K562 (cell line): ENCODE results near the gene UBE2H.

Experiments used
- HNRNPUL1 ChIP-seq: fragments of 200-400 bp; formaldehyde crosslinking; IDR thresholded peaks from 2 replicates; pipeline ENCODE4 v1.6.1; 2017; ENCODE audit warnings: low read length
- SOX6 ChIP-seq: fragments of 450-650 bp; IDR thresholded peaks from 2 replicates; pipeline ENCODE4 v1.6.1; 2014; ENCODE audit warnings: mild to moderate bottlenecking
- USF1 ChIP-seq: sonication (generic); formaldehyde crosslinking; IDR thresholded peaks from 2 replicates; pipeline ENCODE4 v1.9.0; 2022; ENCODE audit warnings: mild to moderate bottlenecking, missing genetic modification reagents
- TF ChIP-seq, protein P1 (sequence below), 3 experiments: IDR thresholded peaks in 2 of 3; conservative IDR thresholded peaks in 1 of 3; 2 replicates each; pipeline ENCODE4 v1.5.1; 2011 to 2012; ENCODE audit warnings: low read length in 3 of 3, mild to moderate bottlenecking in 3 of 3, control low read depth in 2 of 3, improper control_type of control experiment in 1 of 3, inconsistent platforms in 1 of 3, low read depth in 1 of 3, mixed read lengths in 1 of 3, moderate library complexity in 1 of 3; ENCODE audit not compliant: insufficient read depth in 2 of 3
- TF ChIP-seq, protein P2 (sequence below), 2 experiments: fragments of 450-650 bp in 1 of 2; IDR thresholded peaks; 2 replicates each; pipeline ENCODE4 v1.6.1; 2011 to 2017; ENCODE audit warnings: low read depth in 2 of 2, antibody characterized with exemption in 1 of 2, borderline replicate concordance in 1 of 2, low read length in 1 of 2, mild to moderate bottlenecking in 1 of 2, mixed read lengths in 1 of 2; ENCODE audit not compliant: control insufficient read depth in 1 of 2

DNA sequence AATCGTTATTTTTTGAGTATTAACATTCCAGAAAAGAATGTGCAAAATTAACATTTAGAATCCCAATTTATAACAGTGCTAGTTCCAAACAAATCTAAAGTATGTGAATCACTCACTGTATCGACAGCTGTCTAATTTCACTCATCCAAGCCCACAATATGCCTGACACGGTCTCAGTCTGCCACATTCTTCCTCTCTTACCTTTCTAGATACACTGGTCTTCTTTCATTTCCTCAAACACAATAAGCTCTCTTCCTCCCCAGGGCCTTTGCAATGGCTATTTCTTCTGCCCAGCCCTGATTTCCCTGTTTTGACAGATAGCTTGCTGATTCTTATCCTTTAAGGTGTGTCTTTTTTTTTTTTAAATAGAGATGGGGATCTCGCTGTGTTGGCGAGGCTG lies 48.8 kb downstream of the UBE2H start:
- TF ChIP-seq HNRNPUL1 (no peak), USF1 (CRISPR knock-in tag) (no peak), SOX6 (no peak)
- TF ChIP-seq, protein P1, sequence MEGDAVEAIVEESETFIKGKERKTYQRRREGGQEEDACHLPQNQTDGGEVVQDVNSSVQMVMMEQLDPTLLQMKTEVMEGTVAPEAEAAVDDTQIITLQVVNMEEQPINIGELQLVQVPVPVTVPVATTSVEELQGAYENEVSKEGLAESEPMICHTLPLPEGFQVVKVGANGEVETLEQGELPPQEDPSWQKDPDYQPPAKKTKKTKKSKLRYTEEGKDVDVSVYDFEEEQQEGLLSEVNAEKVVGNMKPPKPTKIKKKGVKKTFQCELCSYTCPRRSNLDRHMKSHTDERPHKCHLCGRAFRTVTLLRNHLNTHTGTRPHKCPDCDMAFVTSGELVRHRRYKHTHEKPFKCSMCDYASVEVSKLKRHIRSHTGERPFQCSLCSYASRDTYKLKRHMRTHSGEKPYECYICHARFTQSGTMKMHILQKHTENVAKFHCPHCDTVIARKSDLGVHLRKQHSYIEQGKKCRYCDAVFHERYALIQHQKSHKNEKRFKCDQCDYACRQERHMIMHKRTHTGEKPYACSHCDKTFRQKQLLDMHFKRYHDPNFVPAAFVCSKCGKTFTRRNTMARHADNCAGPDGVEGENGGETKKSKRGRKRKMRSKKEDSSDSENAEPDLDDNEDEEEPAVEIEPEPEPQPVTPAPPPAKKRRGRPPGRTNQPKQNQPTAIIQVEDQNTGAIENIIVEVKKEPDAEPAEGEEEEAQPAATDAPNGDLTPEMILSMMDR (IDR thresholded peaks at IDR 0.05 in 2 of 3, conservative IDR thresholded peaks at IDR 0.05 in 1 of 3; ENCODE audit: insufficient read depth in 2 of 3, low read depth in 1 of 3, low read length in 3 of 3): no peak
- TF ChIP-seq, protein P2, sequence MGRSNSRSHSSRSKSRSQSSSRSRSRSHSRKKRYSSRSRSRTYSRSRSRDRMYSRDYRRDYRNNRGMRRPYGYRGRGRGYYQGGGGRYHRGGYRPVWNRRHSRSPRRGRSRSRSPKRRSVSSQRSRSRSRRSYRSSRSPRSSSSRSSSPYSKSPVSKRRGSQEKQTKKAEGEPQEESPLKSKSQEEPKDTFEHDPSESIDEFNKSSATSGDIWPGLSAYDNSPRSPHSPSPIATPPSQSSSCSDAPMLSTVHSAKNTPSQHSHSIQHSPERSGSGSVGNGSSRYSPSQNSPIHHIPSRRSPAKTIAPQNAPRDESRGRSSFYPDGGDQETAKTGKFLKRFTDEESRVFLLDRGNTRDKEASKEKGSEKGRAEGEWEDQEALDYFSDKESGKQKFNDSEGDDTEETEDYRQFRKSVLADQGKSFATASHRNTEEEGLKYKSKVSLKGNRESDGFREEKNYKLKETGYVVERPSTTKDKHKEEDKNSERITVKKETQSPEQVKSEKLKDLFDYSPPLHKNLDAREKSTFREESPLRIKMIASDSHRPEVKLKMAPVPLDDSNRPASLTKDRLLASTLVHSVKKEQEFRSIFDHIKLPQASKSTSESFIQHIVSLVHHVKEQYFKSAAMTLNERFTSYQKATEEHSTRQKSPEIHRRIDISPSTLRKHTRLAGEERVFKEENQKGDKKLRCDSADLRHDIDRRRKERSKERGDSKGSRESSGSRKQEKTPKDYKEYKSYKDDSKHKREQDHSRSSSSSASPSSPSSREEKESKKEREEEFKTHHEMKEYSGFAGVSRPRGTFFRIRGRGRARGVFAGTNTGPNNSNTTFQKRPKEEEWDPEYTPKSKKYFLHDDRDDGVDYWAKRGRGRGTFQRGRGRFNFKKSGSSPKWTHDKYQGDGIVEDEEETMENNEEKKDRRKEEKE (IDR thresholded peaks at IDR 0.05; ENCODE audit: borderline replicate concordance in 1 of 2, control insufficient read depth in 1 of 2, low read depth in 2 of 2, low read length in 1 of 2): no peak
